ENCODE results near the gene KRT6A.

DNA sequence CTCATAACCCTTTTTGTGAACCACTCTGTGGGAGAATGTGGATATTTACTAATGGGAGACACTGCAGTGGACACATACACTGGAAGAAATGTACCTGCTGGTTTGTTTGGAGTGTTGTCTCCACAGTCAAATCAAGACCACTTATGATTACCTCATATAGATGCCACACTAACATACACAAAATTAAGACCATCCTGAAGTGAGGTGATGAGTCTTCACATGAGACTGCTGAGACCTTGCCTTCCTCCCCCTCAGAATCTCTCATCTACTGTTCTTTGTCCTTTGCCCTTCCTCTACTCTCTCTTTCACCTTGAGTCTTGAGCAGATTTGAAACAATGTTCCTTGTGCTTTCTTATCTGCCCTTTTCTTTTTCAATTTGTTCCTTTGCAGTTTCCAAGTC, 4.3 kb downstream of the KRT6A start:
- no peak for TF ChIP-seq POLR2AphosphoS5 (IDR thresholded peaks at IDR 0.05)
- no peak for TF ChIP-seq POLR2A (IDR thresholded peaks at IDR 0.05)

Data from prostate gland (tissue), 1 donor.